Keratinocyte (primary cell): ENCODE results near the gene PERCC1.

Source experiments
- CTCF ChIP-seq, 3 experiments: IDR thresholded peaks in 1 of 3; conservative IDR thresholded peaks in 1 of 3; optimal IDR thresholded peaks in 1 of 3; 2 replicates in 2 of 3; 3 replicates in 1 of 3; pipeline versions ENCODE3 to v1.5.1; 2011; ENCODE audit warnings: low read length in 3 of 3, mild to moderate bottlenecking in 3 of 3, moderate library complexity in 2 of 3, control low read depth in 1 of 3, inconsistent platforms in 1 of 3; ENCODE audit not compliant: insufficient read depth in 2 of 3; ENCODE audit errors: extremely low read depth in 1 of 3
- EZH2 ChIP-seq: IDR thresholded peaks from one replicate; pipeline ENCODE4 v1.6.1; 2012; ENCODE audit warnings: inconsistent platforms, mild to moderate bottlenecking, low read length, moderate library complexity

- TF ChIP-seq CTCF (optimal IDR thresholded peaks at IDR 0.05 in 1 of 3, IDR thresholded peaks at IDR 0.05 in 1 of 3, conservative IDR thresholded peaks at IDR 0.05 in 1 of 3; ENCODE audit: extremely low read depth in 1 of 3, insufficient read depth in 2 of 3, low read length in 3 of 3) (no peak), EZH2 (no peak)
Observed at GRCh38 chr16:1477033-1477432, 46.2 kb downstream of the PERCC1 start.
